DOHH2 (cell line): ENCODE data around the gene BRINP3.

ENCODE experiments used
- CTCF ChIP-seq: fragments of 200-600 bp; sonication (generic); IDR thresholded peaks from one replicate; pipeline ENCODE4 v1.5.1; 2014; ENCODE audit warnings: antibody characterized with exemption, mild to moderate bottlenecking, low read depth, low read length; ENCODE audit not compliant: poor library complexity, severe bottlenecking
- EZH2phosphoT487 ChIP-seq: fragments of 200-600 bp; sonication (generic); IDR thresholded peaks from 2 replicates; pipeline ENCODE4 v1.6.1; 2017; ENCODE audit warnings: borderline replicate concordance, mild to moderate bottlenecking, antibody characterized with exemption, low read length, moderate library complexity, mixed read lengths

DNA sequence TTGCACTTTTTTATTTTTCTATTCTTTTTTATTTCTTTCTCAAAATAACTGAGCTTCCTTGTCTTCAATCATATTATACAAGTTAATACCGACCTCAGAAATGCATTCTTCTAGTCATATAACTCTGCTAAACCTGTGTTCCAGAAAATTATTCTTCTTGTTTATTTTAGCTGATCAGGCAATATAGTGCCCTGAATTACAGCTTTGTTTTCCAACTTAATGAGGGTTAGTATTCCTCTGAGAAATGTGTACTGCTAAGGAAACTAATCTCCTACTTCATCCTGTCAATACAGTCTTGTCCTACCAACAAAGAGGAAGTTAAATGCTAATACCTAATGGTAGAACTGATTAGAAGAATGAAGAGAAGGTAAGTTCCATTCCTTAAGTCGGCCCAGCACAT is 13.0 kb downstream of the BRINP3 start:
- TF ChIP-seq CTCF (no peak), EZH2phosphoT487 (no peak)
